ENCODE results near the gene MICAL3.
A peak's percentile ranks its signal among the peaks of the same experiment; 100 is the strongest.

MICAL3 gene

DNA sequence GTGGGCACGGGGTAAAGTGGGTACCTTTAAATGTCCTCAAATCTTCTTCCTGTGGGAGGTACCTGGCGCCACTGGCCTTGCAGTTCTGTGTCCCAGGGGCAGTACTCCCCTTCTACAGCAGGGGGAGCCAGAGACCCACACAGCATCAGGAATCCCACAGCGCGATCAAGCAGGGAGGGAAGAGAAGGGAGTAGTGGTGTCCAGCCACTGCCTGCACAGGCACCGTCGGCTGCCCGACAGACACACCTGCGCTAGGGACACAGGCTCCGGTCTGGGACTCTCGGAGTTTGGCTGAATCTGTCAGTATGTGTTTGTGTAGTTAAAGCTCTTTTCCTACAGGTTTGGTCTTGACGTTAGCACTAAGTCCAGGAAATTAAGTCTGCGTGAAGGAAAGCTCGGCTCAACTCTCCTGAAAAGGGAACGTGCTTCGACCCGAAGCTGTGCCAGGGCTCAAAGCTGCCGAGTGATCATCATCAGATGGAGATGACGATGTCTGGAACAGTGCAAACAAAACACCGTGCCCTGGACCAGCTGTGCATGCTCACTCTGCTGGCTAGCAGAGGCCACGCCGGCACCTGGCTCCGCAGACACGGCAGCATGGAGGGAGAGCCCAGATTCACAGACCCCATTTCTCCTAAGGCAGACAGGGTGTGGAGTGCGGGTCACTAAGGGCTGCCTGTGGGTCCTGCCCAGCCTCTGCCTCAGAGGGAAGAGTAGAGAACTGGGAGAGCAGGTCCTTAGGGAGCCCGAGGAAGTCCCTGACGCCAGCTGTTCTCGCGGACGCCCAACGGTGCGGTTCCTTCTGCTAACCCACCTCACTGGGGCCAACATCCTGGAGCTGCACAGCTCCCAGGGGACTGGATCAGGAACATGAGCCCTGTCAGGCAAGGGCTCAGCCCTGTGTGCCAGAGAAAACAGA is 194.1 kb downstream of the MICAL3 start:
- TF ChIP-seq, protein P1, sequence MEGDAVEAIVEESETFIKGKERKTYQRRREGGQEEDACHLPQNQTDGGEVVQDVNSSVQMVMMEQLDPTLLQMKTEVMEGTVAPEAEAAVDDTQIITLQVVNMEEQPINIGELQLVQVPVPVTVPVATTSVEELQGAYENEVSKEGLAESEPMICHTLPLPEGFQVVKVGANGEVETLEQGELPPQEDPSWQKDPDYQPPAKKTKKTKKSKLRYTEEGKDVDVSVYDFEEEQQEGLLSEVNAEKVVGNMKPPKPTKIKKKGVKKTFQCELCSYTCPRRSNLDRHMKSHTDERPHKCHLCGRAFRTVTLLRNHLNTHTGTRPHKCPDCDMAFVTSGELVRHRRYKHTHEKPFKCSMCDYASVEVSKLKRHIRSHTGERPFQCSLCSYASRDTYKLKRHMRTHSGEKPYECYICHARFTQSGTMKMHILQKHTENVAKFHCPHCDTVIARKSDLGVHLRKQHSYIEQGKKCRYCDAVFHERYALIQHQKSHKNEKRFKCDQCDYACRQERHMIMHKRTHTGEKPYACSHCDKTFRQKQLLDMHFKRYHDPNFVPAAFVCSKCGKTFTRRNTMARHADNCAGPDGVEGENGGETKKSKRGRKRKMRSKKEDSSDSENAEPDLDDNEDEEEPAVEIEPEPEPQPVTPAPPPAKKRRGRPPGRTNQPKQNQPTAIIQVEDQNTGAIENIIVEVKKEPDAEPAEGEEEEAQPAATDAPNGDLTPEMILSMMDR (IDR thresholded peaks at IDR 0.05; ENCODE audit: insufficient read depth, low read length), result peak; percentile 99
- TF ChIP-seq, protein P2, sequence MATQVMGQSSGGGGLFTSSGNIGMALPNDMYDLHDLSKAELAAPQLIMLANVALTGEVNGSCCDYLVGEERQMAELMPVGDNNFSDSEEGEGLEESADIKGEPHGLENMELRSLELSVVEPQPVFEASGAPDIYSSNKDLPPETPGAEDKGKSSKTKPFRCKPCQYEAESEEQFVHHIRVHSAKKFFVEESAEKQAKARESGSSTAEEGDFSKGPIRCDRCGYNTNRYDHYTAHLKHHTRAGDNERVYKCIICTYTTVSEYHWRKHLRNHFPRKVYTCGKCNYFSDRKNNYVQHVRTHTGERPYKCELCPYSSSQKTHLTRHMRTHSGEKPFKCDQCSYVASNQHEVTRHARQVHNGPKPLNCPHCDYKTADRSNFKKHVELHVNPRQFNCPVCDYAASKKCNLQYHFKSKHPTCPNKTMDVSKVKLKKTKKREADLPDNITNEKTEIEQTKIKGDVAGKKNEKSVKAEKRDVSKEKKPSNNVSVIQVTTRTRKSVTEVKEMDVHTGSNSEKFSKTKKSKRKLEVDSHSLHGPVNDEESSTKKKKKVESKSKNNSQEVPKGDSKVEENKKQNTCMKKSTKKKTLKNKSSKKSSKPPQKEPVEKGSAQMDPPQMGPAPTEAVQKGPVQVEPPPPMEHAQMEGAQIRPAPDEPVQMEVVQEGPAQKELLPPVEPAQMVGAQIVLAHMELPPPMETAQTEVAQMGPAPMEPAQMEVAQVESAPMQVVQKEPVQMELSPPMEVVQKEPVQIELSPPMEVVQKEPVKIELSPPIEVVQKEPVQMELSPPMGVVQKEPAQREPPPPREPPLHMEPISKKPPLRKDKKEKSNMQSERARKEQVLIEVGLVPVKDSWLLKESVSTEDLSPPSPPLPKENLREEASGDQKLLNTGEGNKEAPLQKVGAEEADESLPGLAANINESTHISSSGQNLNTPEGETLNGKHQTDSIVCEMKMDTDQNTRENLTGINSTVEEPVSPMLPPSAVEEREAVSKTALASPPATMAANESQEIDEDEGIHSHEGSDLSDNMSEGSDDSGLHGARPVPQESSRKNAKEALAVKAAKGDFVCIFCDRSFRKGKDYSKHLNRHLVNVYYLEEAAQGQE (IDR thresholded peaks at IDR 0.05; ENCODE audit: insufficient replicate concordance, low read depth), result no peak
- Histone ChIP-seq H3K27ac (replicated peaks) (no peak overlapping the region), H3K4me3 (replicated peaks; ENCODE audit: insufficient read depth, low read length) (no peak overlapping the region), H3K27me3 (ENCODE audit: insufficient read depth, poor library complexity, severe bottlenecking) (no peaks in the 10 kb centered on the region)
- peak; percentile 57 to 79 for DNase-seq (ENCODE audit: low read depth in 1 of 2, low spot score in 1 of 2)

DNA sequence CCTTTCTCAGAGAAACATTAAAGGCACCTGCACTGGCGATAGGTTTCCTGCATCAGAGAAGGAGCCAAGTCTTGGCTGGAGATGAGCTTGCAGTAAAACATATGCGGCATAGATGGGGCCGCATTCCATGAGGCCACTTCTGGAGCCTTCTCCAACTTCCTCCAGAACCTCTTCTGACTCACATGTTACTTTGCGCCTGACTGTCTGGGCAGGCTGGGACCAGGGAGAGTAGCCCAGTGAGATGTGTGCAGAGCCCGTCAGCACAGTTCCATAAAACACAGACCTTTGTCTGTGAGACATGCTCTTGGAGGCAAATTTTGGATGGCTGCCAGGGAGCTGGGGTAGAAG is 194.7 kb downstream of the MICAL3 start:
- Histone ChIP-seq H3K4me3 (replicated peaks; ENCODE audit: insufficient read depth, low read length) (no peak overlapping the region), H3K27me3 (ENCODE audit: insufficient read depth, poor library complexity, severe bottlenecking) (no peaks in the 10 kb centered on the region), H3K27ac (replicated peaks) (no peak overlapping the region)
- DNase-seq (ENCODE audit: low read depth in 1 of 2, low spot score in 1 of 2), result no peak
- TF ChIP-seq, protein P2 (IDR thresholded peaks at IDR 0.05; ENCODE audit: insufficient replicate concordance, low read depth), result no peak
- TF ChIP-seq POLR2AphosphoS5 (IDR thresholded peaks at IDR 0.05; ENCODE audit: low read depth), result no peak
- no peak for TF ChIP-seq GABPA (IDR thresholded peaks at IDR 0.05; ENCODE audit: low read depth)
- TF ChIP-seq, protein P1 (IDR thresholded peaks at IDR 0.05; ENCODE audit: insufficient read depth, low read length), result no peak
- TF ChIP-seq SPI1 (IDR thresholded peaks at IDR 0.05; ENCODE audit: borderline replicate concordance, low read depth), result no peak

DNA sequence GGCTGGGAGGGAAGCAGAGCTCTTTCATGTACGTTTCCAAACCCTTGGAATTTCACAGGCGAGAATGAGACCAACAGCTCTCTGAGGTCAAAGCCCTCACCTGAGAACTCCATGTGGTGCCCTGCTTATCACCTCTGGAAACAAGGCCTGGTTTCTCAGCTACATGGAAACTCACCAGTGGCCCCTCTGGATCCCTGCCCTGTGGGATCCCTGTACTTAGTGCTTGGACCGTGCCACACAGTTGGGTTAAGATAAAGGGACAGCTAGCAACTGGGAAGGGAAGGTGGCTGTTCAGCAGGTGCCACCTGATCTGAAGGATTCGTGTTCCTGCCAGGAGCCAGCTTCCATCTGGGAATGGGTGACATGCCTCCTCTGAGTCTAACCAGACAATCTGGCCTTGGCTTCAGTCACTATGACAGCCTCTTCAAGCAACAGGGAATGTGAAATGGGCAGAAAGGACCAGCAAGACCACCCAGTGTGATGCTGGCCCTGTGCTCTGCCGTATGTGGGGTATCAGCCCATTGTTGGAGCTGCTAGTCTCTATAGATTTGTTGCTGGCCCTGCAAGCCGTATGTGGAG is 195.8 kb downstream of the MICAL3 start:
- TF ChIP-seq, protein P1 (IDR thresholded peaks at IDR 0.05; ENCODE audit: insufficient read depth, low read length), result no peak
- TF ChIP-seq GABPA (IDR thresholded peaks at IDR 0.05; ENCODE audit: low read depth), result no peak
- H3K27me3 ChIP-seq (ENCODE audit: insufficient read depth, poor library complexity, severe bottlenecking), result no peaks in the 10 kb centered on the region
- H3K27ac ChIP-seq (replicated peaks), result no peak overlapping the region

More for the DNA sequence above, 195.8 kb downstream of the MICAL3 start:
- no peak for DNase-seq (ENCODE audit: low read depth in 1 of 2, low spot score in 1 of 2)
- H3K4me3 ChIP-seq (replicated peaks; ENCODE audit: insufficient read depth, low read length), result no peak overlapping the region
